Endometrial microvascular endothelial cells (primary cell): Measurements from ENCODE around the gene PKIG. TPM values are rescaled to one million over a fixed set of nuclear protein-coding genes. Genes with fewer than 3 reads are reported as not detected.
"Not testable (repeated sequence)": the region's sequence is repeated elsewhere in the genome, so short reads cannot be mapped to it uniquely, and the experiment has no call there.

Source experiments
- in situ Hi-C: cut with HindIII; loops from 2 replicates; pipeline ENCODE4 v1.10.0; 2017; ENCODE audit warnings: low sequenced_read_pairs, low pct_unique_long_range_greater_than_20kb; ENCODE audit errors: inconsistent ontology term
- total RNA-seq: library from RNA; depleted of rRNA; stranded (reverse); fragments of >200 nt; gene quantifications from one replicate; pipeline ENCODE4 v1.2.3, GENCODE V29; 2015; ENCODE audit errors: inconsistent ontology term

Gene PKIG
- total RNA-seq = 147 TPM

DNA sequence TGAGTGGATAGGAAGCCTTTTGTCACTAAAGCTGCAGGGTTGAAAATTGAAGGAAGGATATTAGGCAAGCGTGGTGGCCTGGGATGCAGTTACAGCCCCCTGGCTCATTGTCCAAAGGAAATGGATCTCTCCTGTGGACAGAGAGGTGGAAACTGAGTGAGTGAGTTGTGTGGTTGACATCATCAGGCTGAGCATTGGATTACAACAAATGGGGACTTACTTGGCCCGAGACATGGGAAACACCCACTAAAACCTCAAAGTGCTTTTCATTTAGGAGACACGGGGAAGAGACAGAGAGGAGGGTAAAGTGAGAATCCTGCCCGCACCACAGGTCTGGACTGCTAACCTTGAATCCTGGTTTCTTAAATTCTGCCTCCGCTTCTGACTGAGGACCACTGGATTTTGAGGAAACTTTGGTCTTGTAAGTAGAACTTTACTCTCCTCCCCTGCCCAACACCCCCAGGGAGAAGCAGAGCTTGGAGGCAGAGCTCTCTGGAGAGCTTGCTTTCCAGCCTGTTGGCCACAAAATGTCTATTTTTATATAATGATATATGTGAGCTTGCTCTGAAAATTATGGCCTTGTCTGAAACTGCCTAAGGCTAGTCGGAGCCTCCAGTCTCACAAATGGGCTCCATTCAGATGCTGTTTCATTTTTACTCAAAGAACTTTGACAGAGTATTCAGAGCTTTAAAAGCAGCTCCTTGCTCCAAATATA is at the start of gene PKIG:
PKIG (plus strand) TSS at position 269 of the 715 bp plus-strand sequence. CDS start 31,978 bp downstream, outside the sequence.
- in situ Hi-C loops = no loop called here

DNA sequence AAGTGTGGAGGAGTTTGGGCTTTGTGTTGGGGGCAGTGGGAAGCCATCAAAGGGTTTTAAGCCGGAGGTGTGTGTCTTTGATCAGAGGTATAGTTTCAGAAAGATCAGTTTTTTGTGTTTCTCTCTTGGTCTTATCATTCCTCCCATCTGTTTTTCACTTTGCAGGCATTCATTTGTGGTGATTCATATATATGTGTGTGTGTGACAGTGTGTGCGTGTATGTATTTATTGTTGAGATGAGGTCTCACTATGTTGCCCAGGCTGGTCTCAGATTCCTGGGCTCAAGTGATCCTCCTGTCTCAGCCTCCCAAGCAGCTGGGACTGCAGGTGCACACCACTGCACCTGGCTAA is 49.4 kb upstream of the PKIG start:
- in situ Hi-C loops = no loop called here

GRCh38 chr20:44533928-44534327 is 48.5 kb upstream of the PKIG start:
- in situ Hi-C loops = no loop called here

- in situ Hi-C loops = no loop called here
Measured at GRCh38 chr20:44536175-44536574, 46.2 kb upstream of the PKIG start.

DNA sequence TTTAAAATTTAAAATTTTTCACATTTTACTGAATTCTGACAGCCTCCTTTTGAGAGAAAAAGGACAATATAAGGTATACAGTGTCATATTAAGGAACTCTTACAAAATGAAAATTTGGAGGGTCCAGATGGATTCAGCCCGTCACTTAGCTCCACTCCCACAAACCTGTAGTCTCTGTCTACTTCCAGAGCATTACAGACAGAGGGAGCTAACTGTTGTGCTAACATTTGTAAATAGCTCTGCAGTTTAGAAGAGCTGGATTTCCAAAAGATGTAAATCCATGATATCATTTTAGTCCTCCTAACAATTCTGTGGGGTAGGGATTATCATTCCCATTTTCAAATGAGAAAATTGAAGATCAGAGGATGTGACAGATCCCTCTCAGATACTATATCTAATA is 44.4 kb upstream of the PKIG start:
- in situ Hi-C loops = no loop called here

- in situ Hi-C loops = no loop called here
Measured at GRCh38 chr20:44540834-44541233, 41.5 kb upstream of the PKIG start.

DNA sequence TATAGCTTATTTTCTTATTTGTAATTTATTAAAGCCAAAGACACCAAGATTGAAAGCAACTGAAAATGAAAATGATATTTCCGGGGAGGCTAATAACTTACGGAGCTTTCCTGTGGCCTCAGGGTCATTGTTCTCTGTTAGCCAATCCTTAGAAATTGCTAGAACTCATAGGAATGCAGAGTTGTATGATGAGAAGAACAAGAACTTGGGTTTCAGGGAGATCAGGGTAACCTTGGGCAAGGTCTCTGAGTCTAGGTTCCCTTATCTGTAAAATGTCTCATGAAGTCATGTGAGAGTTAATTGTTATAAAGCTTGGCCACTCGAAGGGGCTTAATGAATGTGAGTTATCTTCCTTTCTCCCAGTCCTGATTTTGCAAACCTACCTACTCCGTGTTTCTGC is 40.4 kb upstream of the PKIG start:
- in situ Hi-C loops = no loop called here

DNA sequence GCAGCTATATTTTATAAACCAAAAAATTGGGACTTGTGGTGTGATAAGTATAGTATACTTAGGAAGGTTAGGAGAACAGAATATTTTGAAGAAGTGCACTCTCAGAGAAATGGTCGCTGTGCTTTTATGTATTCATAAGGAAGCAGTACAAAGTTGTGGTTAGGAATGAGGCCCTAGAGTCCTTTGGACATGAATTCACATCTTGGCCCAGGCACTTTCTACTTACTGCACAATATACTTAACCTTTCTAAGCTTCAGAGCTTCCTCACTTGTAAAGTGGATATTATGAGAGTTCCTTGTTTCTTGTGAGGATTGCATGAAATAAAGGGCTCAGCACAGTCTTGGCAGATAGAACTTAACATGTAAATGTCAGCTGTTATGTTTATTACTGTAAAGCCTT is 39.5 kb upstream of the PKIG start:
- in situ Hi-C loops = no loop called here

GRCh38 chr20:44543358-44543757 is 39.0 kb upstream of the PKIG start:
- in situ Hi-C loops = no loop called here

GRCh38 chr20:44544263-44544662 is 38.1 kb upstream of the PKIG start:
- in situ Hi-C loops = no loop called here

GRCh38 chr20:44547419-44547818 is 35.0 kb upstream of the PKIG start:
- in situ Hi-C loops = no loop called here

DNA sequence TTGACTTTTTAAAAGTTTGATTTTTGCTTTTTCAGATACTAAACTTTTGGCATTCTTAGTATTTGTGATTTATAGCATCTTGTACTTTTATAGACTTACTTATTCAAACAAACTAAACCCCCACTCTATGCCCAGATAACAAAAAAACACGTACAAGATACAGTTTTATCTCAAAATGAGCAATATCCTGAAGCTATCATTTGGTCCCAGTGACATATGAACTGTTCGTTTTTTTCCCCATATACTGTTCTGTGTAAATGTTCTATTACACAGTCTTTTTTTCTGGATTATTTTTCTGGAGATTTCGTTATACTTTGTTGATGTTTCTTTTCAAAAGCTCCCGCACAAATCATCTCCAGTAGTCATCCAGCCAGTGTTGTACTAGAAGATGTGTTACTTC is 33.3 kb upstream of the PKIG start:
- in situ Hi-C loops = no loop called here

GRCh38 chr20:44552050-44552449 is 30.3 kb upstream of the PKIG start:
- in situ Hi-C loops = no loop called here

DNA sequence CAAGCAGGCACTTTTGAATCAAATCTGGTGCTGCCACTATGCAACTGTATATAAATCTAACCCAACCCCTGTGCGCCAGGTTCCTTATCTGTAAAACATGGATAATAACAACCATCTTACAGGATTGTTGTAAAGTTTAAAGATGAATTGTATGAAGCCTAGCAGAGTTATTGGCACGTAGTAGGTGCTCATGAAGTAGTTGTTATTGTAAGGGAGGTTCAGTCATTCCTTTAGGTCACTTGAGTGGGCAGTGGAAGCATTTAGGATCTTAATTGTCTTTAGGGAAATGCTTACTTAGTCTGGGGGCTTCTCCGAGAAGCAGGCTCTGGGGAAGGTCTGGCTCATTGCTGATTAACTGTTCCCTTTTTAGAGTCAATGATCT is 29.8 kb upstream of the PKIG start:
- in situ Hi-C loops = no loop called here

DNA sequence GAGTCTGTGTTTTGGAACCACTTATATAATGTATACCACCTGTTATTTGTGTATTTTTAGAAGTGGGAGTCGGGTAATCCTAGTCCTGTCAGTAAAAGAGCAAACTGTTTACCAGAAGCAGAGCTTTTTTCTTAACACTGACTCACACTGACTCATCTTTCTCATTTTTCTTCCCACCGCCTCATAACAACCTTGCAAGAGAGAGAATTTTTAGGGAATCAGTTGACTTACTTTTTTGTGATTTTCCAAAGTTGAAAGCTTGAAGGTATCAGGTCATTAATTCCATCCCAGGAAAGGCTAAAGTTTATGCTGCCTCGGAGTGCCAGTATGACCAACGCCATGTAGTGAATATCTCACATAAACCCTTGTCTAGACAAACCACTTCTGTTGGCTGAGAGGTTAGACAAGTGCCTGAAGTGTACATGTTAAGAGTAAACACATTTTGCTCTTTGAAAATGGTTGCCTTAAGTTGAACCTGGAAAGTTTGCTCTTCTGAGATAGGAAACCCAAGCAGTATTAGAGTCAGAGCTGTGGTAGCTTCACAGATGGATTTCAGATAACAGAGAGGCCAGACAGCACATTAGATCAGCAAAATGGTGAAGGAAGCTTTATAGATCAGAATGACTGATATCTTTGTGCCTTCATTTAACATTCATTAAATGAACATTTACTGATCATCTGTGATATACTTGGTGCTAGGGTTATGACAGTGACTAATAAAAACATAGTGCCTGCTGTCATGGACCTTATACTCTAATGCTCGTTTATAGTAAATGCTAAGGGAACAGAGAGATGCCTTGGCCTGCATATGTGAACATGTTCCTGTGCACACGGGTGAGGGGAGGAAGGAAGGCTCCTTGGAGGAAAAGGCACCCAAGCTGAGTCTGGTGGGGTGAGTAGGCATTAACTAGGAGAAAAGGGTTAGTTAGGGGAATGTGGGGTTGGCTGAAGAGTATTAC is 29.1 kb upstream of the PKIG start:
- in situ Hi-C loops = no loop called here

- in situ Hi-C loops = no loop called here
Measured at GRCh38 chr20:44559302-44559701, 23.1 kb upstream of the PKIG start.

- in situ Hi-C loops = no loop called here
Measured at GRCh38 chr20:44560229-44560628, 22.1 kb upstream of the PKIG start.

GRCh38 chr20:44560818-44561217 is 21.6 kb upstream of the PKIG start:
- in situ Hi-C loops = not testable (repeated sequence)

- in situ Hi-C loops = no loop called here
Measured at GRCh38 chr20:44561876-44562275, 20.5 kb upstream of the PKIG start.

DNA sequence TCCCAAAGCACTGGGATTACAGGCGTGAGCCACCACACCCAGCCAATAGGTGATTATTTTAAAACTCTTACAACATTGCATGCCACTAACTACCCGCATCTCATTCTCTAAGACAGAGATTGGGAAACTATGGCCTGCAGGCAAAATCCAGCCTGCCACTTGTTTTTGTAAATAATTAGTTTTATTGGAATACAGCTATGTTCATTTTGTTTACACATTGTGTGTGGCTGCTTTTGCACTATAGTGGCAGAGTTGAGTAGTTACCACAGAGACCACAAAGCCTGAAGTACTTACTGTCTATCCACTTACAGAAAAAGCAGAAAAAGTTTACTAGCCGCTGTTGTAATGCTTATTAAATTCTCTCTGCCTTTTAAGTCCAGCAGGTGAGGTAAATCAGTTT is 16.4 kb upstream of the PKIG start:
- in situ Hi-C loops = no loop called here
